Measurements from ENCODE around the gene PITPNM3. TPM values are rescaled to one million over a fixed set of nuclear protein-coding genes. Genes with fewer than 3 reads are reported as not detected.

The PITPNM3 gene
- total and polyA plus RNA-seq, 12 donors = 1.1 to 9.8 (median 6.8) TPM

DNA sequence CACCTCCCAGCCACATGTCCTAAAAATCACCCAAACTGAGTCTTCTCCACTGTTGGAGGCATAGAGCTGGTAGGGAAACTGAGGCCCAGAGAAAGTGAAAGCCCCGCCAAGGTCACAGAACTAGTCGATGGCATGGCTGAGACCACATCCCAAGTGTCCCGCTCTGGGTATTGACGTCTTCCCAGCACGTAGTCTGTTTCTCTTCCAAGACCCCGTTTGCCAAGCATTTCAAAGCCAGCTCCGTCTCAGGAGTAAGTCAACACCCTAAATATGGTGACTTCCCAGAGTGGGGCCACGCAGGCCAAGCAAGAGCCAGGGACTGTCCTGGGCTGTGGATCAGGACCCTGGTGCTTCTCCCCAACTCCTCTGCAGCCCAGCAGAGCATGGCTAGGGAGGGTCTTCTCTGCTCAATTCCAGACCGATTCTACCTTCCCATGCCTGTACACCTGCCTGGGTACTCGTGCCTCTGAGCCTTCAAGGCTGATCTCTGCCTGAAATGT, 19.7 kb downstream of the PITPNM3 start:
- H3K36me3 ChIP-seq (replicated peaks in 1 of 2) = no peaks in the 10 kb centered on the region
- intact Hi-C loops (cut with DNase I) = no loop called here
- no peak for DNase-seq
- H3K27me3 ChIP-seq = no peaks in the 10 kb centered on the region
- H3K9me3 ChIP-seq (replicated peaks in 1 of 3) = no peaks in the 10 kb centered on the region
- WGBS, 4 donors = 91 to 94% (median 92%) methylated on average over 10 of the region's 10 CpGs
- no peak overlapping the region for H3K27ac ChIP-seq
- no peaks in the 10 kb centered on the region for H3K4me1 ChIP-seq (replicated peaks in 1 of 2)
- no peak overlapping the region for H3K4me3 ChIP-seq
- no peak for TF ChIP-seq POLR2A (IDR thresholded peaks at IDR 0.05)
- TF ChIP-seq, protein P1, sequence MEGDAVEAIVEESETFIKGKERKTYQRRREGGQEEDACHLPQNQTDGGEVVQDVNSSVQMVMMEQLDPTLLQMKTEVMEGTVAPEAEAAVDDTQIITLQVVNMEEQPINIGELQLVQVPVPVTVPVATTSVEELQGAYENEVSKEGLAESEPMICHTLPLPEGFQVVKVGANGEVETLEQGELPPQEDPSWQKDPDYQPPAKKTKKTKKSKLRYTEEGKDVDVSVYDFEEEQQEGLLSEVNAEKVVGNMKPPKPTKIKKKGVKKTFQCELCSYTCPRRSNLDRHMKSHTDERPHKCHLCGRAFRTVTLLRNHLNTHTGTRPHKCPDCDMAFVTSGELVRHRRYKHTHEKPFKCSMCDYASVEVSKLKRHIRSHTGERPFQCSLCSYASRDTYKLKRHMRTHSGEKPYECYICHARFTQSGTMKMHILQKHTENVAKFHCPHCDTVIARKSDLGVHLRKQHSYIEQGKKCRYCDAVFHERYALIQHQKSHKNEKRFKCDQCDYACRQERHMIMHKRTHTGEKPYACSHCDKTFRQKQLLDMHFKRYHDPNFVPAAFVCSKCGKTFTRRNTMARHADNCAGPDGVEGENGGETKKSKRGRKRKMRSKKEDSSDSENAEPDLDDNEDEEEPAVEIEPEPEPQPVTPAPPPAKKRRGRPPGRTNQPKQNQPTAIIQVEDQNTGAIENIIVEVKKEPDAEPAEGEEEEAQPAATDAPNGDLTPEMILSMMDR (IDR thresholded peaks at IDR 0.05) = no peak

DNA sequence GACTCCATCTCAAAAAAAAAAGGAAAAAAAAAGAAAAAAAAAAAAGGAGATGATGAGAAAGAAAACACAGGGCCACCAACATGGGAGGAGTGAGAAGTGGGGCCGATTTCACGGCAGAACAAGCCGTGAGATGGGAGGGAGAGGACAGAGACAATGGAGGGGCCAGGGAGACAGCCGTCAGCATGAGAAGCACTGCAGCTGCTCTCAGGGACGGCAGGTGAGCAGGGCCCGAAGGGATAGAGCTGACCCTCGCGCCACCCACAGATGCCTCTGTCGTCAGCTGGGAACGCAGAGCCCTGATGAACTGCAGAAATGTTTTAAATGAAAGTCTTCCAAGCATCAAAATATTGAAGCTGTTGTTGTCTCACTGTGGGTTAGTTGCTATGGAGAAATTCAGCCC, 20.3 kb downstream of the PITPNM3 start:
- intact Hi-C loops (cut with DNase I) = no loop called here
- 87 to 94% (median 90%) methylated on average over 10 of the region's 10 CpGs for WGBS, 4 donors
- no peak overlapping the region for H3K4me3 ChIP-seq
- no peaks in the 10 kb centered on the region for H3K4me1 ChIP-seq (replicated peaks in 1 of 2)
- no peaks in the 10 kb centered on the region for H3K9me3 ChIP-seq (replicated peaks in 1 of 3)
- H3K27me3 ChIP-seq = no peaks in the 10 kb centered on the region
- H3K36me3 ChIP-seq (replicated peaks in 1 of 2) = no peaks in the 10 kb centered on the region
- H3K27ac ChIP-seq = no peak overlapping the region
- TF ChIP-seq POLR2A (IDR thresholded peaks at IDR 0.05) = no peak
- TF ChIP-seq, protein P1 (IDR thresholded peaks at IDR 0.05) = no peak
- no peak for DNase-seq

DNA sequence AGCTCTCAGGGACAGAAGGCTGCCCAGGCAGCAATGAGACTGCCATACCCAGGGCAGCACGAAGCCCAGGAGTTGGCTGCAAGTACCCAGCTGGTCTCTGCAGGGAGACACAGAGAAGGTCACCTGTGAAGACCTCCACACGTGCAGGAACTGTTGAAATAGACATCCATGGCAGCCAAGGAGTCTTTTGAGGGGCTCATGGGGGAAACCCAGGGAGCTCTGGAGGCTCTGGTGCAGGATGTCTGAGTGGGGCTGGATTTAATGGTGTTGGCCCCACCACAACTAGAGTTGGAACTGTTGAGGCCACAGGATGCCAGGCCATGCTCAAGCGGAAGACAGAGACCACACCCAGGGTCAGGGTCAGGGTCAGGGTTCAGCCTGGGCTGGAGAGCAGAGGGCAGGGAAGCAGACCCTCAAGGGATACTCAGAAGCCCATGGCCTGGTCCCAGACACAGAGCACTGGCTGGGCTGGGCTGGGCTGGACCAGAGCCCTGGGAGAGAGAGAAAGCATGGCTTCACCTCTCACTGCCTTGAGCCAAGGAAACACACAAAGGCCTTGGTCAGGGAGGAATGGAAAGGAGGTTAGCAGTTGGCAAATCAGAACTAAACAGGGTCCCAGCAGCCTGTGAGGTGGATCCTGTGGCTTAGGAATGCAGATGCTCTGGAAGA, 21.4 kb downstream of the PITPNM3 start:
- H3K27ac ChIP-seq = no peak overlapping the region
- H3K9me3 ChIP-seq (replicated peaks in 1 of 3) = no peaks in the 10 kb centered on the region
- no peaks in the 10 kb centered on the region for H3K27me3 ChIP-seq
- intact Hi-C loops (cut with DNase I) = no loop called here
- H3K36me3 ChIP-seq (replicated peaks in 1 of 2) = no peaks in the 10 kb centered on the region
- H3K4me1 ChIP-seq (replicated peaks in 1 of 2) = no peaks in the 10 kb centered on the region
- no peak for DNase-seq
- TF ChIP-seq, protein P1 (IDR thresholded peaks at IDR 0.05) = no peak
- TF ChIP-seq POLR2A (IDR thresholded peaks at IDR 0.05) = no peak
- 75 to 85% (median 82%) methylated on average over 3 of the region's 3 CpGs for WGBS, 4 donors
- H3K4me3 ChIP-seq = no peak overlapping the region

DNA sequence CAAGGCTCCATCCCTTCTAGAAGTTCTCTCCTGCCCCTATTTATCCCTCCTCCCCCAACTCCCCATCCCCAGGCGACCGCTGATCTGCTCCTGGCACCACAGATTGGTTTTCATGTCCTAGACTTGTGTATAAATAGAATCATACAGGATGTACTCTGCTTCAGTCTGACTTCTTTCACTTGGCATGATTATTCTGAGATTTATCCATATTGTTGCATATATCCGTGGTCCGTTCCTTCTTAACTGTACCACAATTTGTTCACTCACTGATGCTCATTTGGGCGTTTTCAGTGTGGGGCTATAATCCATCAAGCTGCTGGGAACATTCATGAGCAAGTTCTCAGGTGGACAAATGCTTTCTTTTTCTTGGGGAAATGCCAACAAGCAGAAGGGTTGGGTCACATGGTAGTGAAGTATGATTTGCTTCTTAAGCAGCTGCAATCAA, 23.9 kb downstream of the PITPNM3 start:
- DNase-seq = no peak
- Histone ChIP-seq H3K4me1 (replicated peaks in 1 of 2) (no peaks in the 10 kb centered on the region), H3K4me3 (no peak overlapping the region), H3K36me3 (replicated peaks in 1 of 2) (no peaks in the 10 kb centered on the region), H3K27ac (no peak overlapping the region), H3K9me3 (replicated peaks in 1 of 3) (no peaks in the 10 kb centered on the region), H3K27me3 (no peaks in the 10 kb centered on the region)
- TF ChIP-seq, protein P1 (IDR thresholded peaks at IDR 0.05) = no peak
- TF ChIP-seq POLR2A (IDR thresholded peaks at IDR 0.05) = no peak
- intact Hi-C loops (cut with DNase I) = no loop called here
- 72 to 86% (median 81%) methylated on average over 5 of the region's 5 CpGs for WGBS, 4 donors

Data from adrenal gland (tissue), 12 donors.